ENCODE data around the gene SFXN4.

Gene SFXN4

DNA sequence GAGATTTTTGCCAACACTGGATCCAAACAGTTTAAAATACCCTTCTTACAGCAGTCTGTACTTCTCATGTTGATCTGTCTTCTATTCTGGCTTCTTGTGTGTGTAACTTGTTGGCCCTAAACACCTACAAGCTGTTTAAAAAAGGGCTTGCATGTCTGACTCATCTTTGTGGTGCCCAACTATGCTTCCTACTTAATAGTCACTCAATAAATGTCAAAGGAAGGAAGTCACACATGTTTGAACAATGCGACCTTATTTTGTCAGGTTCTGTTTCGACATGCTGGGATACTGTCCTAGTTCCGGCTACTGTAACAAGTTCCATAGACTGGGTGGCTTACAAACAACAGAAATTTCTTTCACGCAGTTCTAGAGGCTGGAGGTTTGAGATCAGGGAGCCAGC lies 32.4 kb upstream of the SFXN4 start:
- peak; percentile 56 for DNase-seq (ENCODE audit: low read depth)
- no peak overlapping the region for H3K4me3 ChIP-seq (ENCODE audit: low read depth, low read length)
- TF ChIP-seq, protein P1, sequence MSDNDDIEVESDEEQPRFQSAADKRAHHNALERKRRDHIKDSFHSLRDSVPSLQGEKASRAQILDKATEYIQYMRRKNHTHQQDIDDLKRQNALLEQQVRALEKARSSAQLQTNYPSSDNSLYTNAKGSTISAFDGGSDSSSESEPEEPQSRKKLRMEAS (IDR thresholded peaks at IDR 0.05; ENCODE audit: low read depth, low read length), result no peak
- TF ChIP-seq MYC (IDR thresholded peaks at IDR 0.05; ENCODE audit: low read depth, low read length) (no peak), POLR2A (IDR thresholded peaks at IDR 0.05; ENCODE audit: extremely low read depth, insufficient read length) (no peak)
- TF ChIP-seq, protein P2, sequence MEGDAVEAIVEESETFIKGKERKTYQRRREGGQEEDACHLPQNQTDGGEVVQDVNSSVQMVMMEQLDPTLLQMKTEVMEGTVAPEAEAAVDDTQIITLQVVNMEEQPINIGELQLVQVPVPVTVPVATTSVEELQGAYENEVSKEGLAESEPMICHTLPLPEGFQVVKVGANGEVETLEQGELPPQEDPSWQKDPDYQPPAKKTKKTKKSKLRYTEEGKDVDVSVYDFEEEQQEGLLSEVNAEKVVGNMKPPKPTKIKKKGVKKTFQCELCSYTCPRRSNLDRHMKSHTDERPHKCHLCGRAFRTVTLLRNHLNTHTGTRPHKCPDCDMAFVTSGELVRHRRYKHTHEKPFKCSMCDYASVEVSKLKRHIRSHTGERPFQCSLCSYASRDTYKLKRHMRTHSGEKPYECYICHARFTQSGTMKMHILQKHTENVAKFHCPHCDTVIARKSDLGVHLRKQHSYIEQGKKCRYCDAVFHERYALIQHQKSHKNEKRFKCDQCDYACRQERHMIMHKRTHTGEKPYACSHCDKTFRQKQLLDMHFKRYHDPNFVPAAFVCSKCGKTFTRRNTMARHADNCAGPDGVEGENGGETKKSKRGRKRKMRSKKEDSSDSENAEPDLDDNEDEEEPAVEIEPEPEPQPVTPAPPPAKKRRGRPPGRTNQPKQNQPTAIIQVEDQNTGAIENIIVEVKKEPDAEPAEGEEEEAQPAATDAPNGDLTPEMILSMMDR (IDR thresholded peaks at IDR 0.05; ENCODE audit: low read depth, low read length), result no peak

DNA sequence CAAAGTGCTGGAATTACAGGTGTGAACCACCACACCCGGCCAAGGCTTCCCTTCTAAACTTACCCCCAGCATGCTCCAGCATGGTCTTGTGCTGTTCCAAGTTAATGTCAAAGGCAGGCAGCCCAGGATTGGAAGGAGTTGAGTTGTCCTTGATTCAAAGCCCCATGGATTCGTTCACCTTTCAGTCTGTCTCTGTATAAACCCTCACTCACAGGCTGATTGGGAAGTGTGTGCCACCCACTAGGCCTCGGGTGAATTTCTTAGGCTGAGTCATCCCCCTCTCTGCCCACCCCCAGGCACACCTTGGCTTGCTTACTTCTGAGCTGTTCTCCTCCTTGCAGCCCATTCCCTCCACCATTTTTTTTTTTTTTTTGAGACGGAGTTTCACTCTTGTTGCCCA lies 26.4 kb upstream of the SFXN4 start:
- TF ChIP-seq, protein P1 (IDR thresholded peaks at IDR 0.05; ENCODE audit: low read depth, low read length), result no peak
- TF ChIP-seq, protein P2 (IDR thresholded peaks at IDR 0.05; ENCODE audit: low read depth, low read length), result no peak
- no peak for TF ChIP-seq MYC (IDR thresholded peaks at IDR 0.05; ENCODE audit: low read depth, low read length)
- no peak for TF ChIP-seq POLR2A (IDR thresholded peaks at IDR 0.05; ENCODE audit: extremely low read depth, insufficient read length)
- DNase-seq (ENCODE audit: low read depth), result no peak

DNA sequence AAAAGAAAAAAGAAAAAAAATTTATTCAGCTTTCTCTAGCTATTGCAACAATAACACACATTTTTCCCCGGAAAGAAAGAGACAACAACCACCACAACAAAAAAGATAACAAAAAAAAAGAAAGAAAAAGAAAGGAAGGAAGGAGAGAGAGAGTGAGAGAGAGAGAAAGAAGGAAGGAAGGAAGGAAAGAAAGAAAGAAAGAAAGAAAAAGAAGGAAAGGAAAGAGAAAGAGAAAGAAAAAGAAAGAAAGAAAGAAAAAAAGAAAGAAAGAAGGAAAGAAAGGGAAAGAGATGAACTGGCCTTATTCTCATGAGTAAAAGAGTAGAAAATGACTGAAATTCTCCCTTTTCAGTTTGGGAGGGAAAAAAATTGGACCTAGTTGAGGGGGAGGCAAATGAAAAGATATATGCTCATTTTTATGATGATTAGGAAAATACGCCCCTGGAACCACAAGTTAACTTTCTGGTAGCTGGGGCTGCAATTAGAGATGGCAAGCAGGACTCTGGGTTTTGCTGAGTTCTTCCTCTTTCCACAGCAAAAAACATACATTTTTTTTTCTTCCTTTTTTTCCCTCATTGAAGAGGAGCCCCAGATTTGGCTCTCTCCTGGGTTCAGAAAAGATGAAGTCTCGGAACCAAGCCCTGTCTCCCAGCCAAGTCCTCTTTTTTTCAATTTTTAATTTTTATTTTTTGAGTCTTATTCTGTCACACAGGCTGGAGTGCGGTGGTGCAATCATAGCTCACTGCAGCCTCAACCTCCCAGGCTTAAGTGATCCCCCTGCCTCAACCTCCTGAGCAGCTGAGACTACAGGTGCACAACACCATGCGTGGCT lies 25.7 kb upstream of the SFXN4 start:
- TF ChIP-seq POLR2A (IDR thresholded peaks at IDR 0.05; ENCODE audit: extremely low read depth, insufficient read length) (no peak), MYC (IDR thresholded peaks at IDR 0.05; ENCODE audit: low read depth, low read length) (no peak)
- TF ChIP-seq, protein P2 (IDR thresholded peaks at IDR 0.05; ENCODE audit: low read depth, low read length), result no peak
- TF ChIP-seq, protein P1 (IDR thresholded peaks at IDR 0.05; ENCODE audit: low read depth, low read length), result no peak
- no peak overlapping the region for H3K4me3 ChIP-seq (ENCODE audit: low read depth, low read length)
- peak; percentile 73 for DNase-seq (ENCODE audit: low read depth)

More for the DNA sequence above, 26.4 kb upstream of the SFXN4 start:
- H3K4me3 ChIP-seq (ENCODE audit: low read depth, low read length), result no peak overlapping the region

DNA sequence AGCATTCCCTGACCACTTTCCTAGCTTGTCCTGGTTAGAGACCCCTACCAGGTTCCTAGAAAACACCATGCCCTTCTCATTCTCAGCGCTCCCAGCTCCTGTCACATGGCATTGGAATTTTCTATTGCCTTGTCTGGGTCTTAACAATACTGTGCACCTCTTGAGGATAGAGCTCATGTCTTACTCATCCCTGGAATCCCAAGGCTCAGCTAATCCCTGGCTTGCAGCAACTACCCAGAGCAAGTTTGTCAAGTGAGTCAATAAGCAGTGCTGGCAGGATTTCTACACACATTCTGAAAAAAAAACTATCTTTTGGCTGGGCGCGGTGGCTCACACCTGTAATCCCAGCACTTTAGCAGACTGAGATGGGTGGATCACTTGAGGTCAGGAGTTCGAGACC lies 24.8 kb upstream of the SFXN4 start:
- no peak for DNase-seq (ENCODE audit: low read depth)
- H3K4me3 ChIP-seq (ENCODE audit: low read depth, low read length), result no peak overlapping the region
- TF ChIP-seq, protein P2 (IDR thresholded peaks at IDR 0.05; ENCODE audit: low read depth, low read length), result no peak
- TF ChIP-seq POLR2A (IDR thresholded peaks at IDR 0.05; ENCODE audit: extremely low read depth, insufficient read length), result no peak
- TF ChIP-seq MYC (IDR thresholded peaks at IDR 0.05; ENCODE audit: low read depth, low read length), result no peak
- TF ChIP-seq, protein P1 (IDR thresholded peaks at IDR 0.05; ENCODE audit: low read depth, low read length), result no peak

DNA sequence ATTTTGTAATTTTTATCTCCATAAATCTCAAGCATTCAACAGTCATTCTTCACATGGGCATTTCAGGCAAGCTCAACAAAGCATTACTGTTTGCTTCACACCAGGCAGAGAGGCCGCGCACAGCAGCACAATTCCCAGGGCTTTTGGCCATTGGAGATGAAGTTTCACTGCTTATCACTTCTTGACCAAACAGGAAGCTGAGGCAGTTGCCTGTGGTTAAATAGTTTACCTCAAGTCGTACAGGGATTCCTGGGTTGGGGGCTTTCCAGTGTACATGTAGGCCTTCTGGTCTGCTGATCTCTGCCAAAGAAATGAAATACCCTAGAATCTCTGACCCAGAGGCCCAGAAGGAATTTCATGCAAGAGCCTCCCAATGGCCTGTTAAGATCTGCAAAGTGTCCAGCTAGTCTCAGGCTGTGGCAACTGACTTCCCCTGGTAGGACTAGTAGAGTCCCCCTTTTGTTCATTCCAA lies 24.3 kb upstream of the SFXN4 start:
- peak; percentile 91 for DNase-seq (ENCODE audit: low read depth)
- TF ChIP-seq, protein P1 (IDR thresholded peaks at IDR 0.05; ENCODE audit: low read depth, low read length), result peak; percentile 63
- TF ChIP-seq POLR2A (IDR thresholded peaks at IDR 0.05; ENCODE audit: extremely low read depth, insufficient read length) (no peak), MYC (IDR thresholded peaks at IDR 0.05; ENCODE audit: low read depth, low read length) (peak; percentile 54)
- no peak overlapping the region for H3K4me3 ChIP-seq (ENCODE audit: low read depth, low read length)
